Measurements from ENCODE around the gene SMIM21. TPM values are rescaled to one million over a fixed set of nuclear protein-coding genes. Genes with fewer than 3 reads are reported as not detected.

SMIM21 gene
- total RNA-seq (not detected), polyA plus RNA-seq (not detected), total RNA-seq (not detected)

DNA sequence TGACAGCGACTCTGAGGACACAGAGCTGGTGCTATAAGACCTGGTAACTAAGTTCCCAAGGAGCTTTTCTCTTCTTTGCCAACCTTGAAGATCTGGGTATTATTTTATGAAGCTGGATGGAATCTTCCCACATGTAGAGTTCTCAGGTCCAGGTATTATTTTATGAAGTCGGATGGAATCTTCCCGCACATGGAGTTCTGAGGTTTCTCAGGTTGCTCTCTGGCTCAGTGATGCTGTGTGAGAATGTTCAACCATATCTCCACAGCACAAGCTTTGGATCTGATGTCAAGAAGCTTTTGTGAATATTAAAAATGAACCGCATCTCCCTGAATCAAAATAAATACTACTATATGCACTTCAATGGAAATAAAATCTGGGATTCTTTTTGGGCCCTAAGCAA is at the start of gene SMIM21:
Gene SMIM21, minus strand, starts transcription at position 101 of the 400 bp plus-strand sequence. CDS start 140 bp downstream, outside the sequence.
- intact Hi-C loops (cut with micrococcal nuclease) = no loop called here
- Histone ChIP-seq H3K9me3 (ENCODE audit: control insufficient read depth in 2 of 3, low read length in 3 of 3) (no peaks in the 10 kb centered on the region), H3K36me3 (ENCODE audit: control insufficient read depth in 2 of 3, insufficient read depth in 3 of 3, low read length in 3 of 3) (no peaks in the 10 kb centered on the region), H3K4me3 (ENCODE audit: low read length) (no peak within 1 kb of the TSS), H3K27me3 (ENCODE audit: control insufficient read depth in 2 of 2, insufficient read depth in 2 of 2, low read length in 2 of 2) (no peaks in the 10 kb centered on the region), H3K4me1 (ENCODE audit: control insufficient read depth in 2 of 2, insufficient read depth in 2 of 2, low read length in 2 of 2) (no peaks in the 10 kb centered on the region), H3K27ac (ENCODE audit: low read depth, low read length) (no peak within 1 kb of the TSS)
- ChIA-PET POLR2A (no interaction called here), CTCF (no interaction called here)
- peaks cover 2 to 29% (median 10%) of the 10 kb centered on the region in 5 donors for H3K27me3 Mint-ChIP-seq
- DNase-seq (no peak), ATAC-seq (no peak)
- no peak within 1 kb of the TSS for H3K4me3 Mint-ChIP-seq
- no peaks in the 10 kb centered on the region for H3K4me1 Mint-ChIP-seq
- no peak within 1 kb of the TSS for H3K27ac Mint-ChIP-seq
- H3K36me3 Mint-ChIP-seq = no peaks in the 10 kb centered on the region
- H3K9me3 Mint-ChIP-seq = no peaks in the 10 kb centered on the region

GRCh38 chr18:75475228-75475627 is 47.7 kb upstream of the SMIM21 start:
- Histone ChIP-seq H3K27me3 (ENCODE audit: control insufficient read depth in 2 of 2, insufficient read depth in 2 of 2, low read length in 2 of 2) (no peaks in the 10 kb centered on the region), H3K27ac (ENCODE audit: low read depth, low read length) (no peak overlapping the region), H3K4me1 (ENCODE audit: control insufficient read depth in 2 of 2, insufficient read depth in 2 of 2, low read length in 2 of 2) (no peaks in the 10 kb centered on the region), H3K4me3 (ENCODE audit: low read length) (no peak overlapping the region), H3K36me3 (ENCODE audit: control insufficient read depth in 2 of 3, insufficient read depth in 3 of 3, low read length in 3 of 3) (no peaks in the 10 kb centered on the region), H3K9me3 (ENCODE audit: control insufficient read depth in 2 of 3, low read length in 3 of 3) (no peaks in the 10 kb centered on the region)
- POLR2A ChIA-PET = interaction anchor here (0.6 kb wide), 1 partner anchor 229 kb away, joined by 3 read pairs; no protein-coding TSS in a partner anchor
- no peaks in the 10 kb centered on the region for H3K36me3 Mint-ChIP-seq
- ATAC-seq = no peak
- no peak overlapping the region for H3K4me3 Mint-ChIP-seq
- DNase-seq = no peak
- CTCF ChIA-PET = no interaction called here
- H3K27ac Mint-ChIP-seq = peak overlapping the region in 1 of 9 donors; percentile 6
- intact Hi-C loops (cut with micrococcal nuclease) = loop anchor here (5.0 to 10.0 kb wide), 3 partner anchors 300 to 578 kb away; no protein-coding TSS in a partner anchor
- peaks cover 3 to 14% (median 5%) of the 10 kb centered on the region in 5 donors for H3K27me3 Mint-ChIP-seq
- H3K9me3 Mint-ChIP-seq = no peaks in the 10 kb centered on the region
- peaks cover 0 to 3% (median 0%) of the 10 kb centered on the region in 7 donors for H3K4me1 Mint-ChIP-seq

GRCh38 chr18:75474332-75474731 is 46.8 kb upstream of the SMIM21 start:
- no peaks in the 10 kb centered on the region for H3K4me1 ChIP-seq (ENCODE audit: control insufficient read depth in 2 of 2, insufficient read depth in 2 of 2, low read length in 2 of 2)
- CTCF ChIA-PET = no interaction called here
- Mint-ChIP-seq H3K4me1 (peaks cover 0 to 3% (median 0%) of the 10 kb centered on the region in 7 donors), H3K27ac (no peak overlapping the region), H3K27me3 (peaks cover 4 to 14% (median 8%) of the 10 kb centered on the region in 5 donors), H3K4me3 (no peak overlapping the region), H3K9me3 (no peaks in the 10 kb centered on the region), H3K36me3 (no peaks in the 10 kb centered on the region)
- no peaks in the 10 kb centered on the region for H3K27me3 ChIP-seq (ENCODE audit: control insufficient read depth in 2 of 2, insufficient read depth in 2 of 2, low read length in 2 of 2)
- ATAC-seq (no peak), DNase-seq (no peak)
- H3K27ac ChIP-seq (ENCODE audit: low read depth, low read length) = no peak overlapping the region
- POLR2A ChIA-PET = no interaction called here
- no peaks in the 10 kb centered on the region for H3K9me3 ChIP-seq (ENCODE audit: control insufficient read depth in 2 of 3, low read length in 3 of 3)
- H3K4me3 ChIP-seq (ENCODE audit: low read length) = no peak overlapping the region
- intact Hi-C loops (cut with micrococcal nuclease) = loop anchor here (10.0 kb wide), 2 partner anchors 300 to 400 kb away; no protein-coding TSS in a partner anchor
- H3K36me3 ChIP-seq (ENCODE audit: control insufficient read depth in 2 of 3, insufficient read depth in 3 of 3, low read length in 3 of 3) = no peaks in the 10 kb centered on the region

DNA sequence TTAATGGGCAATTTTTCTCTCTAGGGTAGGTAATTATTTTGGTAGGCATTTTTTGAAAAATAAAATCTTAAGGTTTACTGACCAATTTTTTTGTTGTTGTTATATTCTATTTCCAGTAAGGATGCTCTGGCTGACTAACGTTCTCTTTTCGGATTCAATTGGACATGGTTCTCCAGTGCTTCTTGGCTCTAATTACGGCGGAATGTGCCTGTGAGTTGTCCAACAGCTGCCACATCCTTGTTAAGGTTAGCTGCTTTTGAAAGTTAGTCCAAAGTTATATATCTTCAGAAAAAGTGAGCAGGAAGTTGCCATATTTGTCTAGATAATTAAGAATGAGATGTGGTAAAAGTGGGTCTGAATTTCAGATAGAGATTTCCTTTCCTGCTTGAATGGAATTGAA is 45.8 kb upstream of the SMIM21 start:
- H3K27me3 Mint-ChIP-seq = peaks cover 4 to 14% (median 8%) of the 10 kb centered on the region in 5 donors
- H3K4me3 Mint-ChIP-seq = no peak overlapping the region
- H3K27ac ChIP-seq (ENCODE audit: low read depth, low read length) = no peak overlapping the region
- H3K4me1 ChIP-seq (ENCODE audit: control insufficient read depth in 2 of 2, insufficient read depth in 2 of 2, low read length in 2 of 2) = no peaks in the 10 kb centered on the region
- H3K27ac Mint-ChIP-seq = no peak overlapping the region
- no peak for DNase-seq
- H3K4me3 ChIP-seq (ENCODE audit: low read length) = no peak overlapping the region
- H3K4me1 Mint-ChIP-seq = no peaks in the 10 kb centered on the region
- ATAC-seq = no peak
- intact Hi-C loops (cut with micrococcal nuclease) = loop anchor here (10.0 kb wide), 2 partner anchors 299 to 399 kb away; no protein-coding TSS in a partner anchor
- CTCF ChIA-PET = no interaction called here
- no peaks in the 10 kb centered on the region for H3K9me3 ChIP-seq (ENCODE audit: control insufficient read depth in 2 of 3, low read length in 3 of 3)
- POLR2A ChIA-PET = interaction anchor here (0.6 kb wide), 1 partner anchor 1210 kb away, joined by 3 read pairs; no protein-coding TSS in a partner anchor
- H3K27me3 ChIP-seq (ENCODE audit: control insufficient read depth in 2 of 2, insufficient read depth in 2 of 2, low read length in 2 of 2) = no peaks in the 10 kb centered on the region
- H3K36me3 Mint-ChIP-seq = no peaks in the 10 kb centered on the region
- no peaks in the 10 kb centered on the region for H3K36me3 ChIP-seq (ENCODE audit: control insufficient read depth in 2 of 3, insufficient read depth in 3 of 3, low read length in 3 of 3)
- H3K9me3 Mint-ChIP-seq = no peaks in the 10 kb centered on the region

GRCh38 chr18:75472906-75473305 is 45.4 kb upstream of the SMIM21 start:
- DNase-seq = no peak
- Mint-ChIP-seq H3K27ac (no peak overlapping the region), H3K27me3 (peaks cover 4 to 14% (median 8%) of the 10 kb centered on the region in 5 donors), H3K4me1 (no peaks in the 10 kb centered on the region), H3K36me3 (no peaks in the 10 kb centered on the region), H3K4me3 (no peak overlapping the region), H3K9me3 (no peaks in the 10 kb centered on the region)
- ATAC-seq = no peak
- POLR2A ChIA-PET = interaction anchor here (0.6 kb wide), 1 partner anchor 1210 kb away, joined by 3 read pairs; no protein-coding TSS in a partner anchor
- Histone ChIP-seq H3K4me3 (ENCODE audit: low read length) (no peak overlapping the region), H3K27me3 (ENCODE audit: control insufficient read depth in 2 of 2, insufficient read depth in 2 of 2, low read length in 2 of 2) (no peaks in the 10 kb centered on the region), H3K9me3 (ENCODE audit: control insufficient read depth in 2 of 3, low read length in 3 of 3) (no peaks in the 10 kb centered on the region), H3K4me1 (ENCODE audit: control insufficient read depth in 2 of 2, insufficient read depth in 2 of 2, low read length in 2 of 2) (no peaks in the 10 kb centered on the region), H3K27ac (ENCODE audit: low read depth, low read length) (no peak overlapping the region), H3K36me3 (ENCODE audit: control insufficient read depth in 2 of 3, insufficient read depth in 3 of 3, low read length in 3 of 3) (no peaks in the 10 kb centered on the region)
- intact Hi-C loops (cut with micrococcal nuclease) = loop anchor here (10.0 kb wide), 2 partner anchors 298 to 398 kb away; no protein-coding TSS in a partner anchor
- CTCF ChIA-PET = no interaction called here

DNA sequence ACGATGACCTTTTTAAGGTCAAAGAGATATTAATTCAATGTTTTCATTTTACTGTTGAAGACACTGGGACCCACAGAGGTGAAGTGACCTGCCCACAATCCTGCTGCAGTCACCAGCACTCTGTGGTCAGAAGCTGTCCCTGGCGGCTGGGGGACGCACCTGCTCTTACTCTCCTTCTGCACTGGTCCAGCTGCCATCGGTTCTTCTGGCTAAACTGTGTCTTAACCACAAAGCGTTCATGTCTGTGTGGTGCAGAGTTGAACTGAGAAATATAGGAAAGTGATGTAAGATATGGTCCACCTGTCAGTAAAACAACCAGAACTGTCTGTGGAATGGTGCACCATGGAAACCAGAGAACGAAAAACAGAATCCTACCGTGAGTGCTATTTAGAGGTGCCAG is 44.9 kb upstream of the SMIM21 start:
- H3K27ac Mint-ChIP-seq = no peak overlapping the region
- Histone ChIP-seq H3K4me1 (ENCODE audit: control insufficient read depth in 2 of 2, insufficient read depth in 2 of 2, low read length in 2 of 2) (no peaks in the 10 kb centered on the region), H3K27ac (ENCODE audit: low read depth, low read length) (no peak overlapping the region), H3K27me3 (ENCODE audit: control insufficient read depth in 2 of 2, insufficient read depth in 2 of 2, low read length in 2 of 2) (no peaks in the 10 kb centered on the region), H3K36me3 (ENCODE audit: control insufficient read depth in 2 of 3, insufficient read depth in 3 of 3, low read length in 3 of 3) (no peaks in the 10 kb centered on the region), H3K9me3 (ENCODE audit: control insufficient read depth in 2 of 3, low read length in 3 of 3) (no peaks in the 10 kb centered on the region), H3K4me3 (ENCODE audit: low read length) (no peak overlapping the region)
- H3K4me1 Mint-ChIP-seq = no peaks in the 10 kb centered on the region
- DNase-seq (no peak), ATAC-seq (no peak)
- CTCF ChIA-PET = no interaction called here
- POLR2A ChIA-PET = no interaction called here
- H3K27me3 Mint-ChIP-seq = peaks cover 4 to 14% (median 10%) of the 10 kb centered on the region in 5 donors
- H3K36me3 Mint-ChIP-seq = no peaks in the 10 kb centered on the region
- no peak overlapping the region for H3K4me3 Mint-ChIP-seq
- H3K9me3 Mint-ChIP-seq = no peaks in the 10 kb centered on the region
- intact Hi-C loops (cut with micrococcal nuclease) = loop anchor here (10.0 kb wide), 2 partner anchors 298 to 398 kb away; no protein-coding TSS in a partner anchor

DNA sequence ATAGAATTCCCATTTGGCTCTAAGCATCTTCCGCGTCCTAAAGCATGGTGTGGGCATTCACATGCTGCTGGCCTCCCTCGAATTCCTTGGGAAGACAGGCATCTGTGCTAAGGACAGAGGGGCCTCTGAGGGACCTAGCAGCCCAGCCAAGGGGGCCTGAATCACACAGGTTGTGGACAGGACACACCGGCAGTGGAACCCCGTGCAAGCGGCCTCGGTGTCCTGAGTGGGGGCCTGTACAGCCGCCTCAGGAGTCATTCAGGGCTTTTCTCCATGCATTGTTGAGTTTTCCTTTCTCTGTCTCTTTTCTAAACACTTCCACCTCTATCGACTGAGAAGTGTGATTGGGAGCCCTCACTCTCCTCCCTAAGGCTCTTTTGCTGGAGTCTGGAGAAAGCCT is 44.3 kb upstream of the SMIM21 start:
- H3K4me3 Mint-ChIP-seq = no peak overlapping the region
- ATAC-seq (no peak), DNase-seq (no peak)
- H3K4me3 ChIP-seq (ENCODE audit: low read length) = no peak overlapping the region
- H3K27me3 ChIP-seq (ENCODE audit: control insufficient read depth in 2 of 2, insufficient read depth in 2 of 2, low read length in 2 of 2) = no peaks in the 10 kb centered on the region
- POLR2A ChIA-PET = no interaction called here
- H3K36me3 ChIP-seq (ENCODE audit: control insufficient read depth in 2 of 3, insufficient read depth in 3 of 3, low read length in 3 of 3) = no peaks in the 10 kb centered on the region
- no peak overlapping the region for H3K27ac ChIP-seq (ENCODE audit: low read depth, low read length)
- H3K27me3 Mint-ChIP-seq = peaks cover 2 to 14% (median 11%) of the 10 kb centered on the region in 5 donors
- intact Hi-C loops (cut with micrococcal nuclease) = loop anchor here (10.0 kb wide), 2 partner anchors 297 to 397 kb away; no protein-coding TSS in a partner anchor
- no peaks in the 10 kb centered on the region for H3K4me1 Mint-ChIP-seq
- H3K27ac Mint-ChIP-seq = no peak overlapping the region
- no peaks in the 10 kb centered on the region for H3K36me3 Mint-ChIP-seq
- no peaks in the 10 kb centered on the region for H3K9me3 Mint-ChIP-seq
- no peaks in the 10 kb centered on the region for H3K9me3 ChIP-seq (ENCODE audit: control insufficient read depth in 2 of 3, low read length in 3 of 3)
- CTCF ChIA-PET = interaction anchor here (1.0 kb wide), 1 partner anchor 10 kb away, joined by 4 read pairs; no protein-coding TSS in a partner anchor
- no peaks in the 10 kb centered on the region for H3K4me1 ChIP-seq (ENCODE audit: control insufficient read depth in 2 of 2, insufficient read depth in 2 of 2, low read length in 2 of 2)

Measured in naive thymus-derived CD4-positive, alpha-beta T cell (primary cell).